ENCODE measurements around the gene DOCK10. TPM values are rescaled to one million over a fixed set of nuclear protein-coding genes. Genes with fewer than 3 reads are reported as not detected.

The DOCK10 gene
- total RNA-seq, 4 donors from 2014 or later, result 11.9 to 42.0 (median 17.9) TPM

DNA sequence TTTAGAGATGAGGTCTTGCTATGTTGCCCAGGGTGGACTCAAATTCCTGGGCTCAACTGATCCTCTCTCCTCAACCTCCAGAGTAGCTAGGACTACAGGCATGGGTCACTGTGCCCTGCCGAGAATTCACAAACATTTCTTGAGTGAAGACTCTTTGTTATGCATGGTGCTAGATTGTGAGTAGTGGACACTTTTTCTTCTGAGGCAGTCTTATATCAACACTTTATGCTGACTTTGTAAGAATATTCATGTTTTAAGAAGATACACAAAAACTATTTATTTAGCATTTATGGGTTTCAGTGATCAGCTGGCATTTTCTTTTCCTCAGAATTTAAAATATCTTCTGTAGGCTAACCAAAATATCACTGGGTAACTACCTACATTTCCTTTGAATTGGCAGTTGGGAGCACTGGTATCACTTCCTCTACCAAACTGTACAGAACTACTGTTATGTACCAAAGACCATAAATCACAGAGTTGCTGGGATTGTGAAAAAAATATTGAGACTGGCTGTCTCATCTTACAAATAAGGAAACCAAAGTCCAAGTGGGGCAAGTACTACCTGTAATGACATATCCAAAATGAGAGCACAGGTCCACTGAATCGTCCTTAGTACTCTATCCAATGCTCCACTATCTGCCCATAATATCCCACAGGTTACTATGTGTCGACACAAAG is 34.0 kb downstream of the DOCK10 start:
- ATAC-seq (ENCODE audit: low FRiP score), result no peak
- TF ChIP-seq, protein P1, sequence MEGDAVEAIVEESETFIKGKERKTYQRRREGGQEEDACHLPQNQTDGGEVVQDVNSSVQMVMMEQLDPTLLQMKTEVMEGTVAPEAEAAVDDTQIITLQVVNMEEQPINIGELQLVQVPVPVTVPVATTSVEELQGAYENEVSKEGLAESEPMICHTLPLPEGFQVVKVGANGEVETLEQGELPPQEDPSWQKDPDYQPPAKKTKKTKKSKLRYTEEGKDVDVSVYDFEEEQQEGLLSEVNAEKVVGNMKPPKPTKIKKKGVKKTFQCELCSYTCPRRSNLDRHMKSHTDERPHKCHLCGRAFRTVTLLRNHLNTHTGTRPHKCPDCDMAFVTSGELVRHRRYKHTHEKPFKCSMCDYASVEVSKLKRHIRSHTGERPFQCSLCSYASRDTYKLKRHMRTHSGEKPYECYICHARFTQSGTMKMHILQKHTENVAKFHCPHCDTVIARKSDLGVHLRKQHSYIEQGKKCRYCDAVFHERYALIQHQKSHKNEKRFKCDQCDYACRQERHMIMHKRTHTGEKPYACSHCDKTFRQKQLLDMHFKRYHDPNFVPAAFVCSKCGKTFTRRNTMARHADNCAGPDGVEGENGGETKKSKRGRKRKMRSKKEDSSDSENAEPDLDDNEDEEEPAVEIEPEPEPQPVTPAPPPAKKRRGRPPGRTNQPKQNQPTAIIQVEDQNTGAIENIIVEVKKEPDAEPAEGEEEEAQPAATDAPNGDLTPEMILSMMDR (IDR thresholded peaks at IDR 0.05), result no peak

DNA sequence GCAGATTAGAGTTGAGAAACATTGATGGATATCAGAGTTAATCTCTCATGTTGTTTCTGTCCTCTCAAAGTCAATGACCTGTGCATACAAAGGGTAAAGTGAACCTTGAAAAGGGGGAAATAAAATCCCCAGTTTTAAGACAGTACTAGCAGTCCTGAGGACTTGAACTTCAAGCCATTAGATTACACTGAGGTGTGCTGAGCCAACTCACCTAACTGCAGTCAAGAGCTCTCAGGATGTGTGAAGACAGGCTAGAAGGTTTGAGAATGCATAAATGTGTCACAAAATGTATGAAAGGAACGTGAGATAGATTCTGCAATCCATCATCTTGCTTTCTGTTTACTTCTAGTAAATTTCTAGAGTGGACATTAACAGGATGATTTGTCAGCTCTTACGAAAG is 35.5 kb downstream of the DOCK10 start:
- TF ChIP-seq, protein P1 (IDR thresholded peaks at IDR 0.05), result no peak
- DNase-seq (ENCODE audit: low spot score) (no peak), ATAC-seq (ENCODE audit: low FRiP score) (no peak)

More for the DNA sequence above, 34.0 kb downstream of the DOCK10 start:
- no peak for DNase-seq (ENCODE audit: low spot score)

- ATAC-seq (ENCODE audit: low FRiP score) (no peak), DNase-seq (ENCODE audit: low spot score) (no peak)
- TF ChIP-seq, protein P1 (IDR thresholded peaks at IDR 0.05), result no peak
Observed at GRCh38 chr2:225004597-225004996, 37.7 kb downstream of the DOCK10 start.

DNA sequence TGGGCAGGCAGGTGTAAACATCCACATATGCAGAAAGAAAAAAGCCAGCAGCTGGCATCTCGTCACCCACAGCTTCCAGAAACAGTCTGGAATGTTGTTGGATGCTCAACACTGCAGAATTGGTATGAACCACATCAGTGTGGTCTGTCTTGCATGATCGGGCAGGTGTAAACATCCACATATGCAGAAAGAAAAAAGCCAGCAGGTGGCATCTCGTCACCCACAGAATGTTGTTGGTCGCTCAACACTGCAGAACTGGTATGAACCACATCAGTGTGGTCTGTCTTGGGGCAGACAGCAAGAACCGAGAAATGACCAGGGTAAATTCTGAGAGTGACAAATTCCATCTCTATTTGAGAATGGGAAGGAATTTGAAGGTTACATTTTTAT is 39.6 kb downstream of the DOCK10 start:
- TF ChIP-seq, protein P1 (IDR thresholded peaks at IDR 0.05), result no peak
- ATAC-seq (ENCODE audit: low FRiP score) (no peak), DNase-seq (ENCODE audit: low spot score) (no peak)

DNA sequence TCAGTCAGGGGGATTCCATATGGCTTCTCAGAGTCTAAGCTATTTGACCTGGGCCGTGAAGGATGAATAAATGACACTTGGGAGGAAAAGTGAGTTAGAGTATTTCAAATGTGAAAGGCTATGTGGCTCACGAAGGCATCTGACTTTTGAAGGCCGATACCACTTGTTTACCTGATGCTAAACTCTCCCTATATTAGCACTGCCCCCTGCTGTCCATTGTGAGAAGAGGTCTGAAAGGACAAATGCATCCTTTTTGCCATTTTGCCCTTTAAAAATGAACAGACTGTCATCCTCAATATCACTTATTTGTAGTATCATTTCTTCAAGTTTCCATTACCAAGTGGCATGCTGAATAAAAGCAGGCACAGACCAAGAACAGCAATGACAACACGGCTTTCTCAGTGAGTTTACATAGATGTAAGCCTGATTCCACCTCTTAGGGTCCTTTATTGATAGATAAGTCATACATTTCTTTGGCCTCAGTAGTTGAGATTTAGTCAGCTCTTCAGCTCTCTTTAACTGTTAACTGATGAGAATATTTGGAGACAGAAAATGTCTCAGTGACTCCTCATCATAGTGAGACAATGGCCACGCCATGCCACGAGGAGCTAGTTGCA is 40.1 kb downstream of the DOCK10 start:
- ATAC-seq (ENCODE audit: low FRiP score) (no peak), DNase-seq (ENCODE audit: low spot score) (no peak)
- TF ChIP-seq, protein P1 (IDR thresholded peaks at IDR 0.05), result peak in 1 of 3 donors; percentile 25

- DNase-seq (ENCODE audit: low spot score), result no peak
- TF ChIP-seq, protein P1 (IDR thresholded peaks at IDR 0.05), result no peak
- no peak for ATAC-seq (ENCODE audit: low FRiP score)
Observed at GRCh38 chr2:224999754-225000153, 42.5 kb downstream of the DOCK10 start.

GRCh38 chr2:224999321-224999720 is 42.9 kb downstream of the DOCK10 start:
- ATAC-seq (ENCODE audit: low FRiP score) (no peak), DNase-seq (ENCODE audit: low spot score) (no peak)
- TF ChIP-seq, protein P1 (IDR thresholded peaks at IDR 0.05), result no peak
